GM19099 (cell line): ENCODE data around the gene RMDN2.

Experiments
- POLR2A ChIP-seq: IDR thresholded peaks from 3 replicates; pipeline ENCODE4 v1.6.1; 2011; ENCODE audit warnings: low read depth; ENCODE audit not compliant: insufficient read length; ENCODE audit errors: extremely low read depth

The RMDN2 gene

GRCh38 chr2:37892436-37893114, 32.5 kb upstream of the RMDN2 start:
- no peak for TF ChIP-seq POLR2A

- no peak for TF ChIP-seq POLR2A
These were observed 31.8 kb upstream of the RMDN2 start for GRCh38 chr2:37893327-37893726.

- TF ChIP-seq POLR2A = no peak
These were observed 31.0 kb upstream of the RMDN2 start for GRCh38 chr2:37894047-37894446.

- TF ChIP-seq POLR2A = no peak
These were observed 30.5 kb upstream of the RMDN2 start for GRCh38 chr2:37894601-37895000.

GRCh38 chr2:37895140-37895539, 29.9 kb upstream of the RMDN2 start:
- TF ChIP-seq POLR2A = no peak

GRCh38 chr2:37896319-37896718, 28.8 kb upstream of the RMDN2 start:
- no peak for TF ChIP-seq POLR2A

GRCh38 chr2:37897511-37897910, 27.6 kb upstream of the RMDN2 start:
- no peak for TF ChIP-seq POLR2A

GRCh38 chr2:37898448-37898847, 26.6 kb upstream of the RMDN2 start:
- TF ChIP-seq POLR2A = no peak

- TF ChIP-seq POLR2A = no peak
These were observed 22.1 kb upstream of the RMDN2 start for GRCh38 chr2:37902991-37903390.

GRCh38 chr2:37904425-37904824, 20.7 kb upstream of the RMDN2 start:
- no peak for TF ChIP-seq POLR2A

- TF ChIP-seq POLR2A = no peak
These were observed 20.1 kb upstream of the RMDN2 start for GRCh38 chr2:37904993-37905392.

GRCh38 chr2:37906131-37906530, 19.0 kb upstream of the RMDN2 start:
- TF ChIP-seq POLR2A = no peak

GRCh38 chr2:37907501-37908225, 17.4 kb upstream of the RMDN2 start:
- no peak for TF ChIP-seq POLR2A

- no peak for TF ChIP-seq POLR2A
These were observed 13.7 kb upstream of the RMDN2 start for GRCh38 chr2:37911296-37911873.

GRCh38 chr2:37912056-37912455, 13.0 kb upstream of the RMDN2 start:
- no peak for TF ChIP-seq POLR2A

- no peak for TF ChIP-seq POLR2A
These were observed 12.5 kb upstream of the RMDN2 start for GRCh38 chr2:37912616-37913015.

GRCh38 chr2:37914340-37914739, 10.7 kb upstream of the RMDN2 start:
- no peak for TF ChIP-seq POLR2A

GRCh38 chr2:37915773-37916172, 9.3 kb upstream of the RMDN2 start:
- TF ChIP-seq POLR2A = no peak
